ENCODE data around the gene PRKD3. TPM values are rescaled to one million over a fixed set of nuclear protein-coding genes. Genes with fewer than 3 reads are reported as not detected.
A peak's percentile ranks its signal among the peaks of the same experiment; 100 is the strongest.

The PRKD3 gene
- total and polyA plus RNA-seq, 2 donors (not counting 1 experiment from before 2014, with no cell fraction given) = 28.9 to 82.2 TPM

DNA sequence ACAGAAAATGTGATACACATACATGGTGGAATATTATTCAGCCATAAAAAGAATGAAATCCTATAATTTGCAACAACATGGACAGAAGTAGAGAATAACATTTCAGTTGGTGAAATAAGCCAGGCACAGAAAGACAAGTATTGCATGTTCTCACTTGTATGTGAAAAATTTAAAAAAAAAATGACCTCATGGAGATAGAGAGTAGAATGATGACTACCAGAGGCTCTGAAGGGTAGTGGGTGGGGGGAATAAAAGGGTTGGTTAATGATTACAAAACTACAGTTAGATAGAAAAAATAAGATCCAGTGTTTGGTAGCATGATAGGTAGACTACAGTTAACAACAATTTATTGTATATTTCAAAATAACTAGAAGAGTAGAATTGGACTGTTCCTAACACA is 24.5 kb downstream of the PRKD3 start:
- H3K27me3 Mint-ChIP-seq = no peaks in the 10 kb centered on the region

DNA sequence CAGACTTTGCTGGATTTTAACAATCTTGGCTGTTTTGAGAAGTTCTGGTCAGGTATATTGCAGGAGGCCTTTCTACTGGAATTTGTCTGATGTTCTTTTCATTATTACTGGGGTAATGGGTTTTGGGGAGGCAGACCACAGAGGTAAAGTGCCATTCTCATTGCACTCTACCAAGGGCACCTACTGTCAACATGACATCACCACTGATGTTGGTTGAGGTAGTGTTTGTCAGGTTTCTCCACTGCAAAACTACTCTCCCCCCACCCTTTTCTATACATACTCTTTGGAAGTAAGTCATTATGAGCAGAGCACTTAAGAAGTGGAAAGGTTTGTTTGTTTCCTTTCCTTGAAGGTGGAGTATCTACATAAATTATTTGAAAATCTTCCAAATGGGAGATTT is 27.0 kb downstream of the PRKD3 start:
- ATAC-seq (ENCODE audit: low read depth) = no peak

More for the DNA sequence above, 24.5 kb downstream of the PRKD3 start:
- intact Hi-C loops (cut with micrococcal nuclease) = no loop called here
- peaks cover 92% of the 10 kb centered on the region for H3K79me2 ChIP-seq (ENCODE audit: control insufficient read depth, insufficient read depth, low read length)
- peaks cover 6 to 10% of the 10 kb centered on the region in 2 donors for H3K4me1 ChIP-seq (ENCODE audit: control insufficient read depth in 2 of 2, insufficient read depth in 2 of 2, low read length in 2 of 2)
- H3K4me1 Mint-ChIP-seq = peaks cover 54% of the 10 kb centered on the region
- peaks cover 3% of the 10 kb centered on the region for H3K9me3 Mint-ChIP-seq (ENCODE audit: insufficient read depth)
- no peak overlapping the region for H2AFZ ChIP-seq (ENCODE audit: insufficient read depth, low read depth, low read length, poor library complexity, severe bottlenecking)
- DNase-seq (no peak), ATAC-seq (ENCODE audit: low read depth) (no peak)
- H3K4me2 ChIP-seq (replicated peaks; ENCODE audit: low read depth, low read length, poor library complexity, severe bottlenecking) = no peak overlapping the region
- H4K20me1 ChIP-seq (ENCODE audit: control insufficient read depth, insufficient read depth, low read length, poor library complexity, severe bottlenecking) = peaks cover 25% of the 10 kb centered on the region
- H3K9ac ChIP-seq (ENCODE audit: low read length) = no peak overlapping the region
- TF ChIP-seq, protein P1, sequence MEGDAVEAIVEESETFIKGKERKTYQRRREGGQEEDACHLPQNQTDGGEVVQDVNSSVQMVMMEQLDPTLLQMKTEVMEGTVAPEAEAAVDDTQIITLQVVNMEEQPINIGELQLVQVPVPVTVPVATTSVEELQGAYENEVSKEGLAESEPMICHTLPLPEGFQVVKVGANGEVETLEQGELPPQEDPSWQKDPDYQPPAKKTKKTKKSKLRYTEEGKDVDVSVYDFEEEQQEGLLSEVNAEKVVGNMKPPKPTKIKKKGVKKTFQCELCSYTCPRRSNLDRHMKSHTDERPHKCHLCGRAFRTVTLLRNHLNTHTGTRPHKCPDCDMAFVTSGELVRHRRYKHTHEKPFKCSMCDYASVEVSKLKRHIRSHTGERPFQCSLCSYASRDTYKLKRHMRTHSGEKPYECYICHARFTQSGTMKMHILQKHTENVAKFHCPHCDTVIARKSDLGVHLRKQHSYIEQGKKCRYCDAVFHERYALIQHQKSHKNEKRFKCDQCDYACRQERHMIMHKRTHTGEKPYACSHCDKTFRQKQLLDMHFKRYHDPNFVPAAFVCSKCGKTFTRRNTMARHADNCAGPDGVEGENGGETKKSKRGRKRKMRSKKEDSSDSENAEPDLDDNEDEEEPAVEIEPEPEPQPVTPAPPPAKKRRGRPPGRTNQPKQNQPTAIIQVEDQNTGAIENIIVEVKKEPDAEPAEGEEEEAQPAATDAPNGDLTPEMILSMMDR (IDR thresholded peaks at IDR 0.05) = no peak
- no peak for TF ChIP-seq EZH2 (IDR thresholded peaks at IDR 0.05; ENCODE audit: borderline replicate concordance, insufficient read depth, low read depth, low read length, poor library complexity, severe bottlenecking)
- ChIA-PET POLR2A (interaction anchor here (0.5 kb wide), 1 partner anchor 56 kb away, joined by 6 read pairs; no protein-coding TSS in a partner anchor), CTCF (no interaction called here)
- H3K27ac ChIP-seq (ENCODE audit: low read length in 2 of 2) = no peak overlapping the region
- H3K27ac Mint-ChIP-seq = no peak overlapping the region
- H3K4me3 Mint-ChIP-seq = no peak overlapping the region
- H3K36me3 ChIP-seq (replicated peaks in 1 of 2; ENCODE audit: control extremely low read depth in 1 of 2, control insufficient read depth in 1 of 2, extremely low read depth in 1 of 2, insufficient read depth in 2 of 2, low read length in 1 of 2) = peaks cover 2 to 3% of the 10 kb centered on the region in 2 experiments
- H3K9me3 ChIP-seq (ENCODE audit: control extremely low read depth in 1 of 3, control insufficient read depth in 2 of 3, insufficient read depth in 1 of 3, low read length in 2 of 3) = peaks cover 0 to 8% (median 1%) of the 10 kb centered on the region in 3 donors
- no peaks in the 10 kb centered on the region for H3K27me3 ChIP-seq (replicated peaks in 1 of 4; ENCODE audit: control extremely low read depth in 1 of 4, control insufficient read depth in 3 of 4, insufficient read depth in 4 of 4, low read length in 3 of 4)
- H3K4me3 ChIP-seq (ENCODE audit: control extremely low read depth in 1 of 5, extremely low read depth in 1 of 5, insufficient read depth in 1 of 5, low read depth in 2 of 5, low read length in 4 of 5) = no peak overlapping the region

More for the DNA sequence above, 27.0 kb downstream of the PRKD3 start:
- peak overlapping the region; percentile 5 for H3K27ac Mint-ChIP-seq
- no peaks in the 10 kb centered on the region for H3K27me3 Mint-ChIP-seq
- no peaks in the 10 kb centered on the region for H3K27me3 ChIP-seq (replicated peaks in 1 of 4; ENCODE audit: control extremely low read depth in 1 of 4, control insufficient read depth in 3 of 4, insufficient read depth in 4 of 4, low read length in 3 of 4)
- ChIA-PET POLR2A (no interaction called here), CTCF (interaction anchor here (0.5 to 1.0 kb wide), 2 partner anchors 10 to 30 kb away, joined by 3 read pairs; no protein-coding TSS in a partner anchor)
- H4K20me1 ChIP-seq (ENCODE audit: control insufficient read depth, insufficient read depth, low read length, poor library complexity, severe bottlenecking) = peaks cover 17% of the 10 kb centered on the region
- H3K4me1 Mint-ChIP-seq = peaks cover 48% of the 10 kb centered on the region
- H3K4me3 ChIP-seq (ENCODE audit: control extremely low read depth in 1 of 5, extremely low read depth in 1 of 5, insufficient read depth in 1 of 5, low read depth in 2 of 5, low read length in 4 of 5) = no peak overlapping the region
- peaks cover 6 to 10% of the 10 kb centered on the region in 2 donors for H3K4me1 ChIP-seq (ENCODE audit: control insufficient read depth in 2 of 2, insufficient read depth in 2 of 2, low read length in 2 of 2)
- peaks cover 80% of the 10 kb centered on the region for H3K79me2 ChIP-seq (ENCODE audit: control insufficient read depth, insufficient read depth, low read length)
- no peak for DNase-seq
- peaks cover 0 to under 1% of the 10 kb centered on the region in 2 experiments for H3K36me3 ChIP-seq (replicated peaks in 1 of 2; ENCODE audit: control extremely low read depth in 1 of 2, control insufficient read depth in 1 of 2, extremely low read depth in 1 of 2, insufficient read depth in 2 of 2, low read length in 1 of 2)
- intact Hi-C loops (cut with micrococcal nuclease) = no loop called here
- no peak overlapping the region for H2AFZ ChIP-seq (ENCODE audit: insufficient read depth, low read depth, low read length, poor library complexity, severe bottlenecking)
- H3K4me2 ChIP-seq (replicated peaks; ENCODE audit: low read depth, low read length, poor library complexity, severe bottlenecking) = no peak overlapping the region
- H3K9me3 ChIP-seq (ENCODE audit: control extremely low read depth in 1 of 3, control insufficient read depth in 2 of 3, insufficient read depth in 1 of 3, low read length in 2 of 3) = no peaks in the 10 kb centered on the region
- no peak overlapping the region for H3K4me3 Mint-ChIP-seq
- H3K9ac ChIP-seq (ENCODE audit: low read length) = no peak overlapping the region
- TF ChIP-seq EZH2 (IDR thresholded peaks at IDR 0.05; ENCODE audit: borderline replicate concordance, insufficient read depth, low read depth, low read length, poor library complexity, severe bottlenecking) = no peak
- TF ChIP-seq, protein P1 (IDR thresholded peaks at IDR 0.05) = no peak
- H3K9me3 Mint-ChIP-seq (ENCODE audit: insufficient read depth) = peaks cover 3% of the 10 kb centered on the region
- no peak overlapping the region for H3K27ac ChIP-seq (ENCODE audit: low read length in 2 of 2)

All from B cell (primary cell).